ENCODE data around the gene SH2B3.

GRCh38 chr12:111377440-111377839, 28.3 kb upstream of the SH2B3 start:
- no peak for TF ChIP-seq CTCF (IDR thresholded peaks at IDR 0.05)
- TF ChIP-seq POLR2A (IDR thresholded peaks at IDR 0.05; ENCODE audit: low read depth), result no peak
- TF ChIP-seq POLR2AphosphoS5 (IDR thresholded peaks at IDR 0.05), result no peak

Measured in esophagus muscularis mucosa (tissue), 3 donors.